NT2/D1 (cell line): Measurements from ENCODE around the gene NRARP.

Experiments
- YY1 ChIP-seq: IDR thresholded peaks from 2 replicates; pipeline ENCODE4 v1.6.1; 2011; ENCODE audit not compliant: insufficient read length, insufficient read depth
- ZNF274 ChIP-seq: IDR thresholded peaks from 2 replicates; pipeline ENCODE4 v1.6.1; 2011; ENCODE audit warnings: mild to moderate bottlenecking, low read depth, low read length

GRCh38 chr9:137268538-137269201, 33.4 kb downstream of the NRARP start:
- TF ChIP-seq YY1 (no peak), ZNF274 (no peak)
